ENCODE results near the gene BAZ1A. TPM values are rescaled to one million over a fixed set of nuclear protein-coding genes. Genes with fewer than 3 reads are reported as not detected.

The BAZ1A gene
- total and polyA plus RNA-seq, 2 experiments from 2014 or later = 24.2 to 26.8 TPM

DNA sequence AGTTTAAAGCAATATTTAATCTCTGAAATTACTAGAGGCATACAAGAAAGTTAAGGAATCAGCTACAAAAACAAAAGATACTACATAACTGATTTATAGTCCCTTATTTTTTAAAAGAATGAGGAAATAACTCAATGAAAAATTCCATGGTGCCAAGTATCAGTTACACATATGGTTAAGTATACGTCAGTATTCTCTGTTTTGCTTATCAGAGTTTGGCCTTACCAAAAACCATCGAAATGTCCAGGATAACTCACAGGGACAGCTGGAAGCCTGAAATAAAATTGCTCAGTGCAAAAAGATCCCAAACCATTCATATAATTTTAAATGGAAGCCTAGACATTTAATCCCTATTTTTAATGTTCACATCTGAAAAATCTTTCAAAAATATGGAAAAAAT is 164.4 kb downstream of the BAZ1A start:
- 0 out of 2 replicates have a peak, but pooled peaks cover 5% of the 10 kb centered on the region for H3K36me3 ChIP-seq (ENCODE audit: insufficient read depth)
- no peak for DNase-seq (ENCODE audit: low spot score)
- no peak overlapping the region for H3K4me3 ChIP-seq
- Mint-ChIP-seq H3K4me1 (peaks cover 8% of the 10 kb centered on the region; the same call in 2 of the 3 replicates), H3K27me3 (ENCODE audit: insufficient read depth, low read depth, poor library complexity) (peaks cover 4% of the 10 kb centered on the region), H3K27ac (no peak overlapping the region), H3K36me3 (ENCODE audit: low read depth) (peaks cover 12% of the 10 kb centered on the region), H3K4me3 (no peak overlapping the region), H3K9me3 (no peaks in the 10 kb centered on the region)
- TF ChIP-seq CREB1 (CRISPR knock-in tag; IDR thresholded peaks at IDR 0.05; ENCODE audit: low read depth) = no peak
- TF ChIP-seq JUNB (IDR thresholded peaks at IDR 0.05; ENCODE audit: unreplicated experiment) = no peak
- no peak for TF ChIP-seq EZH2 (IDR thresholded peaks at IDR 0.05; ENCODE audit: low read depth, unreplicated experiment)
- TF ChIP-seq ZNF114 (CRISPR knock-in tag; IDR thresholded peaks at IDR 0.05) = no peak
- no peak for TF ChIP-seq NANOG (IDR thresholded peaks at IDR 0.05; ENCODE audit: borderline replicate concordance)
- no peak for TF ChIP-seq STAT1 (IDR thresholded peaks at IDR 0.05; ENCODE audit: unreplicated experiment)
- no peak for TF ChIP-seq EZH2phosphoT487 (IDR thresholded peaks at IDR 0.05; ENCODE audit: unreplicated experiment)
- TF ChIP-seq CTCF (conservative IDR thresholded peaks at IDR 0.05; ENCODE audit: low read depth in 2 of 2) = no peak
- TF ChIP-seq, protein P1, sequence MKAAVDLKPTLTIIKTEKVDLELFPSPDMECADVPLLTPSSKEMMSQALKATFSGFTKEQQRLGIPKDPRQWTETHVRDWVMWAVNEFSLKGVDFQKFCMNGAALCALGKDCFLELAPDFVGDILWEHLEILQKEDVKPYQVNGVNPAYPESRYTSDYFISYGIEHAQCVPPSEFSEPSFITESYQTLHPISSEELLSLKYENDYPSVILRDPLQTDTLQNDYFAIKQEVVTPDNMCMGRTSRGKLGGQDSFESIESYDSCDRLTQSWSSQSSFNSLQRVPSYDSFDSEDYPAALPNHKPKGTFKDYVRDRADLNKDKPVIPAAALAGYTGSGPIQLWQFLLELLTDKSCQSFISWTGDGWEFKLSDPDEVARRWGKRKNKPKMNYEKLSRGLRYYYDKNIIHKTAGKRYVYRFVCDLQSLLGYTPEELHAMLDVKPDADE (IDR thresholded peaks at IDR 0.05) = no peak
- no peak for TF ChIP-seq REST (IDR thresholded peaks at IDR 0.05; ENCODE audit: unreplicated experiment)
- TF ChIP-seq, protein P2, sequence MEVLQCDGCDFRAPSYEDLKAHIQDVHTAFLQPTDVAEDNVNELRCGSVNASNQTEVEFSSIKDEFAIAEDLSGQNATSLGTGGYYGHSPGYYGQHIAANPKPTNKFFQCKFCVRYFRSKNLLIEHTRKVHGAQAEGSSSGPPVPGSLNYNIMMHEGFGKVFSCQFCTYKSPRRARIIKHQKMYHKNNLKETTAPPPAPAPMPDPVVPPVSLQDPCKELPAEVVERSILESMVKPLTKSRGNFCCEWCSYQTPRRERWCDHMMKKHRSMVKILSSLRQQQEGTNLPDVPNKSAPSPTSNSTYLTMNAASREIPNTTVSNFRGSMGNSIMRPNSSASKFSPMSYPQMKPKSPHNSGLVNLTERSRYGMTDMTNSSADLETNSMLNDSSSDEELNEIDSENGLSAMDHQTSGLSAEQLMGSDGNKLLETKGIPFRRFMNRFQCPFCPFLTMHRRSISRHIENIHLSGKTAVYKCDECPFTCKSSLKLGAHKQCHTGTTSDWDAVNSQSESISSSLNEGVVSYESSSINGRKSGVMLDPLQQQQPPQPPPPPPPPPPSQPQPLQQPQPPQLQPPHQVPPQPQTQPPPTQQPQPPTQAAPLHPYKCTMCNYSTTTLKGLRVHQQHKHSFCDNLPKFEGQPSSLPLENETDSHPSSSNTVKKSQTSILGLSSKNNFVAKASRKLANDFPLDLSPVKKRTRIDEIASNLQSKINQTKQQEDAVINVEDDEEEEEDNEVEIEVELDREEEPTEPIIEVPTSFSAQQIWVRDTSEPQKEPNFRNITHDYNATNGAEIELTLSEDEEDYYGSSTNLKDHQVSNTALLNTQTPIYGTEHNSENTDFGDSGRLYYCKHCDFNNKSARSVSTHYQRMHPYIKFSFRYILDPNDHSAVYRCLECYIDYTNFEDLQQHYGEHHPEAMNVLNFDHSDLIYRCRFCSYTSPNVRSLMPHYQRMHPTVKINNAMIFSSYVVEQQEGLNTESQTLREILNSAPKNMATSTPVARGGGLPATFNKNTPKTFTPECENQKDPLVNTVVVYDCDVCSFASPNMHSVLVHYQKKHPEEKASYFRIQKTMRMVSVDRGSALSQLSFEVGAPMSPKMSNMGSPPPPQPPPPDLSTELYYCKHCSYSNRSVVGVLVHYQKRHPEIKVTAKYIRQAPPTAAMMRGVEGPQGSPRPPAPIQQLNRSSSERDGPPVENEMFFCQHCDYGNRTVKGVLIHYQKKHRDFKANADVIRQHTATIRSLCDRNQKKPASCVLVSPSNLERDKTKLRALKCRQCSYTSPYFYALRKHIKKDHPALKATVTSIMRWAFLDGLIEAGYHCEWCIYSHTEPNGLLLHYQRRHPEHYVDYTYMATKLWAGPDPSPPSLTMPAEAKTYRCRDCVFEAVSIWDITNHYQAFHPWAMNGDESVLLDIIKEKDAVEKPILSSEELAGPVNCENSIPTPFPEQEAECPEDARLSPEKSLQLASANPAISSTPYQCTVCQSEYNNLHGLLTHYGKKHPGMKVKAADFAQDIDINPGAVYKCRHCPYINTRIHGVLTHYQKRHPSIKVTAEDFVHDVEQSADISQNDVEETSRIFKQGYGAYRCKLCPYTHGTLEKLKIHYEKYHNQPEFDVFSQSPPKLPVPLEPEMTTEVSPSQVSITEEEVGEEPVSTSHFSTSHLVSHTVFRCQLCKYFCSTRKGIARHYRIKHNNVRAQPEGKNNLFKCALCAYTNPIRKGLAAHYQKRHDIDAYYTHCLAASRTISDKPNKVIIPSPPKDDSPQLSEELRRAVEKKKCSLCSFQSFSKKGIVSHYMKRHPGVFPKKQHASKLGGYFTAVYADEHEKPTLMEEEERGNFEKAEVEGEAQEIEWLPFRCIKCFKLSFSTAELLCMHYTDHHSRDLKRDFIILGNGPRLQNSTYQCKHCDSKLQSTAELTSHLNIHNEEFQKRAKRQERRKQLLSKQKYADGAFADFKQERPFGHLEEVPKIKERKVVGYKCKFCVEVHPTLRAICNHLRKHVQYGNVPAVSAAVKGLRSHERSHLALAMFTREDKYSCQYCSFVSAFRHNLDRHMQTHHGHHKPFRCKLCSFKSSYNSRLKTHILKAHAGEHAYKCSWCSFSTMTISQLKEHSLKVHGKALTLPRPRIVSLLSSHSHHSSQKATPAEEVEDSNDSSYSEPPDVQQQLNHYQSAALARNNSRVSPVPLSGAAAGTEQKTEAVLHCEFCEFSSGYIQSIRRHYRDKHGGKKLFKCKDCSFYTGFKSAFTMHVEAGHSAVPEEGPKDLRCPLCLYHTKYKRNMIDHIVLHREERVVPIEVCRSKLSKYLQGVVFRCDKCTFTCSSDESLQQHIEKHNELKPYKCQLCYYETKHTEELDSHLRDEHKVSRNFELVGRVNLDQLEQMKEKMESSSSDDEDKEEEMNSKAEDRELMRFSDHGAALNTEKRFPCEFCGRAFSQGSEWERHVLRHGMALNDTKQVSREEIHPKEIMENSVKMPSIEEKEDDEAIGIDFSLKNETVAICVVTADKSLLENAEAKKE (CRISPR knock-in tag; IDR thresholded peaks at IDR 0.05) = no peak
- TF ChIP-seq ZNF331 (CRISPR knock-in tag; IDR thresholded peaks at IDR 0.05; ENCODE audit: low read depth) = no peak
- no peak for TF ChIP-seq POLR2AphosphoS5 (IDR thresholded peaks at IDR 0.05; ENCODE audit: low read depth)
- no peak overlapping the region for H3K27ac ChIP-seq (ENCODE audit: low read depth)
- H3K79me2 ChIP-seq (replicated peaks; ENCODE audit: insufficient read depth) = peaks cover 13% of the 10 kb centered on the region; the same call in 1 of the 2 replicates
- H3K4me2 ChIP-seq = no peak overlapping the region
- H3K9me2 ChIP-seq (ENCODE audit: insufficient read depth) = no peaks in the 10 kb centered on the region
- H3F3A ChIP-seq (replicated peaks; ENCODE audit: low read depth) = no peaks in the 10 kb centered on the region
- H4K20me1 ChIP-seq (replicated peaks; ENCODE audit: insufficient read depth) = 0 out of 2 replicates have a peak, but pooled peaks cover 3% of the 10 kb centered on the region
- H3K27me3 ChIP-seq (ENCODE audit: insufficient read depth) = peaks cover 8% of the 10 kb centered on the region
- H2AFZ ChIP-seq = no peak overlapping the region
- peaks cover 10% of the 10 kb centered on the region; the same call in 1 of the 2 replicates for H3K4me1 ChIP-seq (ENCODE audit: insufficient read depth)
- no peak for ATAC-seq
